Measurements from ENCODE around the gene CCDC92B.

- TF ChIP-seq CTCF (IDR thresholded peaks at IDR 0.05; ENCODE audit: low read length) (no peak), EZH2 (IDR thresholded peaks at IDR 0.05; ENCODE audit: borderline replicate concordance, low read length) (no peak)
These were observed 67.8 kb downstream of the CCDC92B start for GRCh38 chr17:2681650-2682049.
